GM12873 (cell line): ENCODE measurements around the gene AMER3.

Experiments used
- TF ChIP-seq, protein P1 (sequence below): IDR thresholded peaks from 2 replicates; pipeline ENCODE4 v1.5.1; 2012; ENCODE audit warnings: low read depth, mild to moderate bottlenecking, moderate library complexity, low read length, control low read depth; ENCODE audit not compliant: insufficient read depth; ENCODE audit errors: missing control alignments

The AMER3 gene

DNA sequence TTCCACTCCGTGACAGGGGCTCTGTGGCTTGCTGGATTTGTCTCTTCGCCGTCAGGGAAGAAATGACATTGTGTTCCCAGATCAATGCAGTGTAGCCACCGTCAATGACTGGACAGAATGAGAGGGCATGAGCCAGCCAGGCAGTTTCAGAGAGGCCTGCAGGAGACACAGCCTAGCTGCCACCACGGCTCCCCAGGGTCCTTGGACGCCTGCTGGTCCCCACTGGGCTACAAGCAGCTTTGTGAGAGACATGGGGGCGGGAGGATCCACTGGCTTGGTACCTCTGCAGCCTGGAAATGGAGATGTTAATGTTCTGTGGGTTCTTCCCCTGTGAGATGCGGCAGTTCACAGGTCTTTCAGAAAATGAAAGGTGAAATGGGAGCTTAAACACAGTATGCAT is 12.1 kb upstream of the AMER3 start:
- TF ChIP-seq, protein P1, sequence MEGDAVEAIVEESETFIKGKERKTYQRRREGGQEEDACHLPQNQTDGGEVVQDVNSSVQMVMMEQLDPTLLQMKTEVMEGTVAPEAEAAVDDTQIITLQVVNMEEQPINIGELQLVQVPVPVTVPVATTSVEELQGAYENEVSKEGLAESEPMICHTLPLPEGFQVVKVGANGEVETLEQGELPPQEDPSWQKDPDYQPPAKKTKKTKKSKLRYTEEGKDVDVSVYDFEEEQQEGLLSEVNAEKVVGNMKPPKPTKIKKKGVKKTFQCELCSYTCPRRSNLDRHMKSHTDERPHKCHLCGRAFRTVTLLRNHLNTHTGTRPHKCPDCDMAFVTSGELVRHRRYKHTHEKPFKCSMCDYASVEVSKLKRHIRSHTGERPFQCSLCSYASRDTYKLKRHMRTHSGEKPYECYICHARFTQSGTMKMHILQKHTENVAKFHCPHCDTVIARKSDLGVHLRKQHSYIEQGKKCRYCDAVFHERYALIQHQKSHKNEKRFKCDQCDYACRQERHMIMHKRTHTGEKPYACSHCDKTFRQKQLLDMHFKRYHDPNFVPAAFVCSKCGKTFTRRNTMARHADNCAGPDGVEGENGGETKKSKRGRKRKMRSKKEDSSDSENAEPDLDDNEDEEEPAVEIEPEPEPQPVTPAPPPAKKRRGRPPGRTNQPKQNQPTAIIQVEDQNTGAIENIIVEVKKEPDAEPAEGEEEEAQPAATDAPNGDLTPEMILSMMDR, result no peak

DNA sequence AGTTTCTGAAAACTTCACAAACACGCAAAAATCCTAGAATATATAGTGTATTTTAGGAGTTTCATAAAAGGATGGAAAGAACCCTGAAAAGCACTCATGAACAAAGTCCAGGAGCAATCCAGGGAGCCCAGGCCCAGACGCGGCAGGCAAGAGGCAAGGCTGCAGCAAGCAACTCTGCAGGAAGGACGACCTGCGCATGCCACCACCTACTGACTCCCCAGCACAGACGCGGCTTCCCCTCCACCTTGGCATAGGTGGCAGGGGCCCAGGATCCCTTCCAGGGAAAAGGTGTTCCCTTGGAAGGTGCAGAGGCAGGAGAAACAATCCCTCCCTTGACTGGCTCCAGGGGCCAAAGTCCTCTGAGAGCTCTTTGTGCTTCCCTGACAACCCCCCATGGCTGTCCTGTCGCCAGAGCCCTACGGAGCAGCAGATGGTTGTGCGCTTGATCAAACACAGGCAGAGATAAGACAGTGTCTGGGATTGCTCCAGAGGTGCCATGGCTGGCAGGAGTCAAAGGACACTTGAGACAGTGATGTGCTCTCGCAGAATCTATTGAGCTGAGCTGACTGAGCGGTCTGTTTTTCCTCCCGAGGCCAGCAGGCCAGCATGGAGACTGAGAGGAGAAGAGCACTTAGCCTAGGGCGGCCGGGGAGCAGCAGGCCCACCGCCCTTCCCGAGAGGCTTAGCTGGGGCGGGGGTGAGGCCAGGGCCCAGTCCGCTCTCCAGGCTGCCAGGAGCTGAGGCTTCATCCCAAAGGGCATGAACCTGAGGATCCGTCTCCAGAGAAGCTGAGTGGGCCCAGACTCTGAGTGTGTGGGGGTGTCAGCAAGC is 10.8 kb upstream of the AMER3 start:
- TF ChIP-seq, protein P1, result no peak

DNA sequence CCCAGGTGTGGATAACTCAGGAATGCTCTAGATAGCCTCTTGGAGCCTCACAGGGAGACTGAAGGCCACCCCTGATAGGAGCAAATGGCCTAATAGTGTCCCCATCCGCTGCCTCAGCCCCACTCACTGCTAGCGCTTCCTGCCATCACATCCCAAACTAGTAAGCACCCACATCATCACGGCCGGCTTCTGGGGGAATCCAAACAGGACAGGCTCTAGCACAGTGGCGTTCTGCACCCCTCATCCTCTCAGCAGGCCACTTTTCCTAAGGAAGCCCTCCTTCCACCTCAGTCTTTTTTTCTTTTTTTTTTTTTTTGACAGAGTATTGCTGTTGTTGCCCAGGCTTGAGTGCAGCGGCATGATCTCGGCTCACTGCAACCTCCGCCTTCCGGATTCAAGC is 6.3 kb upstream of the AMER3 start:
- TF ChIP-seq, protein P1, result no peak

DNA sequence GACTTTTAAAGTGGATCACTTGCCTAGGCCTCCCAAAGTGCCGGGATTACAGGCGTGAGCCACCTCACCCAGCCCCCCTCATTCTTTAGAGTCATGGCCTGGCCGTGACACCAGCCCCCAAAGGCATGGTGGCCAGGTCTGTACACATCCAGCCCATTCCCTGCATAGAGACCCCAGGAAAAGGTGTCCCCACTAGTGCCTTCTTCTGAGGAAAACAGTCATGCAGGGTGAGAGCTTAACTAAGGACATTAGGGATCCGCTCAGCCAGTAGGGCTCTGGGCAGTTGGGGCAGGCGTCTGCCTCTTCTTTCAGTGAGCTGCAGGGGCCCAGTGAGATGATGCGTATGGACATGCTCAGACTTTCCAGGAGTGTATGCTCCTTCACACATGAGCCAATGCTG is 5.7 kb upstream of the AMER3 start:
- TF ChIP-seq, protein P1, result no peak

DNA sequence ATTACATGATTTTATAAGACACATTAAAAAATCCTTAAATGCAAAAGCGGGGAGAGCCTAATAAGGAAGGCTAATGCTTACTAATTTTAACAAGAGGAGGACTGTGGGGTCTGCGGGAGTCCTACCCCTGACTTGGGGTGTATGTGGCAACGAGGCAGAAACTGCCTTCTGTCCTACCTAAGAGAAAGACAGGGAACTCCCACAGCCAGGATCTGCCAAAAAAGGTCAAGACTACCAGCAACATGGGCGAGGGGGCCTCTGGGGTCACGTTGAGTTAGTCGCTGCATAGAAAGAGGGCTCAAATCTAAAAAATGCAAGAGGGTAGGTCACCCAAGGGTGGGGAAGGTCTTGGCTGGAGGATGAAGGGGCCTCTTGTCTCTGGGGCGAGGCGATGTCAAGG is 529 bp upstream of the AMER3 start:
- TF ChIP-seq, protein P1, result no peak

DNA sequence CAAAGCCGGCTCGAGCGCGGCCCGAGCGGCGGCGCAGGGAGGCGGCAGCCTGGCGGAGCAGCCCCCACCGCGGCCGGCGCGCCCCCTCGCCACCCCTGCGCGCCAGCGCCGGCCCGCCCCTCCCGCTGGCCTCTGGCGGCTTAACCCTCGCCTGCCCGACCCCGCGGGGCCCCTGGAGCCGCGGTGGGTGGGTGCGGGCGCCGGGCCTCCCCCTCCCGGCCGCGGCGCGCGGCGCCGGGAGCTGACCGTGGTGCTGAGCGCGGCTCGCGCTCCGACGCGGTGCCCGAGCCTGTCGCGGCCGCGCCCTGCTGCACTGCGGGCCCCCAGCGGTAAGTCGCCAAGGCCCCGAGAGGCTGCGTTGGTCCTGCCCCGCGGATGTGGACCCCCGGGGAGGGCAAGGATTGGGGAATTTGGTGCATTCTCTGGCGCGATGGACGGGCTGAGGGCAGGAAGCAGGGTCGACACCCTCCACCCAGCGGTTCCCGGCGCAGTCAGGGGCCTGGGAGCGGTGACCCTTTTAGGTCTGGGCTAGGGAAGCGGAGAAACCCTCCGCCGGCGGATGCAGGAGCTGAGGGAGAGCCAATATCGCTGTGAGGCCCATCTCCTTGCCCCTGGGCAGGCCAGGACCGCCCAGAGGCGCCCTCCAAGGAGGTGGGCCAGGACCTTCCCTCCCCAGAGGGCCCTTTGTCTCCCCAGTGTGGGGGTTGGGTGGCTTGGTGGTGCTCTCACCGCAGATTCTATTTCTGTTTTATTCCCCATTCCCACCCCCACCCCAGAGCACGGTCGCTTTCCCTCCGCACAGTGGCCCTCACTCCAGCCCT is 923 bp downstream of the AMER3 start:
- TF ChIP-seq, protein P1, result no peak

DNA sequence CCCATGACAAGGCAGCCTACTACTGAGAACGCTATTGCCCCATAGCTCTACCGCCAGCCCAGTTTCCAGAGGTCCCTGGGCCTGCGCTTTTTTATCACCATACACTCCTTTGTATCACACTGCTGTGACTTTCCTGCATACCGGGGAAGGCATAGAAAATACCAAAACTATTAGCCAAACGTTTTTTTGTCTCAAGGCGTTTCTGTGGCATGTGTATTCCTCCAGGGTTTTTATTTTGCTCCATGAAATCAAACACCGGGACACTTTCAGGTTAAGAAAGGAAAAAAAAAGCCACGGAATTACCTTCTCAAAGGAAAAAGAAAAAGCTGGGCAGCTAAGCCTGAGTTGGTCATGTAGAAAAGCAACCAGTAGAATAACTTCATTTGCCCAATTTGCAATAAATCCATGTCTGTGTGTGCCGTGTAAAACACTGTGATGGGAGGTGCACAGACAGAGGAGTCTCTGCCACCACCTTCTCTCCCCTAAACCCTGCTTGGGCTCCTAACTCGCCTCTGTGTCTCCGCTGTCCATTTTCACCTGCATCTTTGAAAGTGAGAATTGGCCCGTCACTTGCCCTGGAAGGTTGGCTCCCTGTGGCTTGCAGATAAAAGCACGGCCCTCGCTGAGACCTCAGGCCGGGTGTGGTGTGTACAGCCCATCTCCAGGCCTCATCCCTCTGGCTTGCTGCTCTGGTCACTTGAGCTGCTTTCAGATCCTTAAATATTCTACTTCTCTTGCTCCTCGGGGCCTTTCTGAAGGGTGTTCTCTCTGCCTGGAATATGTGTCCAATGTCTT is 1.7 kb downstream of the AMER3 start:
- TF ChIP-seq, protein P1, result no peak
